Left lobe of liver (tissue), 2 donors: ENCODE data around the gene ITGA3. TPM values are rescaled to one million over a fixed set of nuclear protein-coding genes. Genes with fewer than 3 reads are reported as not detected.
A peak's percentile ranks its signal among the peaks of the same experiment; 100 is the strongest.

ENCODE experiments used
- ATAC-seq: fragments of 200-7000 bp; cut with Tn5 transposase; one replicate; pipeline ENCODE4 v1.9.1; 2020; ENCODE audit warnings: mild to moderate bottlenecking, moderate library complexity
- DNase-seq: peaks from one replicate; pipeline ENCODE4 v3.0.0-alpha.2; 2020; ENCODE audit warnings: low spot score
- total RNA-seq: library from RNA; stranded (reverse); gene quantifications from one replicate; pipeline ENCODE4 v1.2.1, GENCODE V29; 2021
- donor health status: DM: no; HTN: no; CAD: no; lungs with moderate emphysema.
- donor health status: DM: no; HTN: yes; CAD: no.

The ITGA3 gene
- total RNA-seq, 1 donor from 2014 or later: 2.7 TPM

- DNase-seq (no peak), ATAC-seq (no peak)
These were observed 35.3 kb downstream of the ITGA3 start for GRCh38 chr17:50090971-50091917.

GRCh38 chr17:50091918-50092285 is 36.0 kb downstream of the ITGA3 start:
- no peak for ATAC-seq
- no peak for DNase-seq

GRCh38 chr17:50093246-50093645 is 37.3 kb downstream of the ITGA3 start:
- no peak for DNase-seq
- ATAC-seq: no peak

- no peak for ATAC-seq
- no peak for DNase-seq
These were observed 37.9 kb downstream of the ITGA3 start for GRCh38 chr17:50093807-50094206.

GRCh38 chr17:50094243-50094752 is 38.4 kb downstream of the ITGA3 start:
- DNase-seq (peak; percentile 89), ATAC-seq (peak; percentile 75)

- DNase-seq (peak; percentile 98), ATAC-seq (peak; percentile 89)
These were observed 39.1 kb downstream of the ITGA3 start, which contains the start of gene PDK2 for GRCh38 chr17:50094753-50095619. PDK2 (plus strand) TSS chr17:50095351; CDS start chr17:50095436, 85 bp downstream.

GRCh38 chr17:50095626-50096037 is 39.7 kb downstream of the ITGA3 start:
- no peak for ATAC-seq
- DNase-seq: no peak

- ATAC-seq: no peak
- DNase-seq: no peak
These were observed 40.2 kb downstream of the ITGA3 start for GRCh38 chr17:50096092-50096491.

GRCh38 chr17:50096758-50097157 is 40.8 kb downstream of the ITGA3 start:
- DNase-seq (no peak), ATAC-seq (no peak)

- DNase-seq (no peak), ATAC-seq (no peak)
These were observed 41.5 kb downstream of the ITGA3 start for GRCh38 chr17:50097455-50097854.

GRCh38 chr17:50097926-50098325 is 42.0 kb downstream of the ITGA3 start:
- DNase-seq: no peak
- no peak for ATAC-seq

GRCh38 chr17:50098583-50098982 is 42.7 kb downstream of the ITGA3 start:
- DNase-seq (no peak), ATAC-seq (no peak)

- ATAC-seq: no peak
- no peak for DNase-seq
These were observed 43.1 kb downstream of the ITGA3 start for GRCh38 chr17:50099003-50099402.

- DNase-seq: no peak
- ATAC-seq: no peak
These were observed 44.6 kb downstream of the ITGA3 start for GRCh38 chr17:50100480-50100883.

GRCh38 chr17:50100921-50101345 is 45.0 kb downstream of the ITGA3 start:
- peak; percentile 16 for ATAC-seq
- DNase-seq: no peak

GRCh38 chr17:50101346-50102163 is 45.6 kb downstream of the ITGA3 start:
- peak; percentile 70 for ATAC-seq
- DNase-seq: peak; percentile 88

- peak; percentile 98 for DNase-seq
- peak; percentile 84 for ATAC-seq
These were observed 46.5 kb downstream of the ITGA3 start for GRCh38 chr17:50102164-50102991.

- ATAC-seq (no peak), DNase-seq (no peak)
These were observed 47.3 kb downstream of the ITGA3 start for GRCh38 chr17:50103252-50103651.

- ATAC-seq: no peak
These were observed 48.0 kb downstream of the ITGA3 start for GRCh38 chr17:50103941-50104340.

GRCh38 chr17:50105811-50106210 is 49.9 kb downstream of the ITGA3 start:
- no peak for DNase-seq
- no peak for ATAC-seq

More at GRCh38 chr17:50103941-50104340, 48.0 kb downstream of the ITGA3 start:
- DNase-seq: no peak
